Measurements from ENCODE around the gene ZMYND12.

Gene ZMYND12

GRCh38 chr1:42385283-42385682 is 70.5 kb downstream of the ZMYND12 start:
- Histone ChIP-seq H3K4me1 (peaks cover 0 to 9% (median 6%) of the 10 kb centered on the region in 10 experiments; a peak in 18 of 20 replicates), H3K27ac (0 out of 22 replicates have a peak overlapping the region, but pooled peaks of 1 of the 11 experiments have one; percentile 22), H3K9me3 (replicated peaks in 1 of 11) (no peaks in the 10 kb centered on the region), H3K36me3 (no peaks in the 10 kb centered on the region), H4K20me1 (no peaks in the 10 kb centered on the region), H3K27me3 (peaks cover 14 to 21% (median 17%) of the 10 kb centered on the region in 11 experiments), H3K9ac (no peak overlapping the region), H3K4me2 (no peak overlapping the region), H3K4me3 (no peak overlapping the region)
- TF ChIP-seq Cebpa-rat (IDR thresholded peaks at IDR 0.05): no peak

DNA sequence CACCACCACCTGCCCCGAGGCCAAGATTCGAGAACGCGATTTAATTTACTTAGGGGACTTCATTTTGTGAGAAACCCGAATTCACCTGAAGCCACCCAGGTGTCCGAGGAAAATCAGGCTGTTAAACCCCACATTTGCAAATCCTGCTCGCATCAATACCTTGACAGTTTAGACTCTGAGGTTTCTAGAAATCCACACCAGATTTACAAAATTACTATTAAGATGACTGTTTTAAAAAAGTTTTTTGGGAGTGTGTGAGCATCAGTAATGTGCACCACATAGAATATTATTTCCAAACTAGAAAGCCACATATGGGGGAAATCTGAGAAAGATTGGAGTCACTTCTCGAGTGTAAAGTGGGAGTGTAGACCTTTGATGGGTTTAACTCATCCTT is 74.5 kb downstream of the ZMYND12 start:
- no peak overlapping the region for H3K27ac ChIP-seq
- H4K20me1 ChIP-seq: no peaks in the 10 kb centered on the region
- peaks cover 14 to 25% (median 21%) of the 10 kb centered on the region in 11 experiments for H3K27me3 ChIP-seq
- H3K4me3 ChIP-seq: peak overlapping the region; percentile 69 to 79 (median 74)
- H3K4me1 ChIP-seq: peaks cover 0 to 15% (median 10%) of the 10 kb centered on the region in 10 experiments; a peak in 18 of 20 replicates
- H3K36me3 ChIP-seq: no peaks in the 10 kb centered on the region
- H3K4me2 ChIP-seq: peak overlapping the region; percentile 90 to 99 (median 96)
- no peak for TF ChIP-seq Cebpa-rat (IDR thresholded peaks at IDR 0.05)
- H3K9ac ChIP-seq: peak overlapping the region in 8 of 11 experiments; percentile 52 to 74 (median 68); a peak in 14 of 22 replicates
- H3K9me3 ChIP-seq (replicated peaks in 1 of 11): no peaks in the 10 kb centered on the region

DNA sequence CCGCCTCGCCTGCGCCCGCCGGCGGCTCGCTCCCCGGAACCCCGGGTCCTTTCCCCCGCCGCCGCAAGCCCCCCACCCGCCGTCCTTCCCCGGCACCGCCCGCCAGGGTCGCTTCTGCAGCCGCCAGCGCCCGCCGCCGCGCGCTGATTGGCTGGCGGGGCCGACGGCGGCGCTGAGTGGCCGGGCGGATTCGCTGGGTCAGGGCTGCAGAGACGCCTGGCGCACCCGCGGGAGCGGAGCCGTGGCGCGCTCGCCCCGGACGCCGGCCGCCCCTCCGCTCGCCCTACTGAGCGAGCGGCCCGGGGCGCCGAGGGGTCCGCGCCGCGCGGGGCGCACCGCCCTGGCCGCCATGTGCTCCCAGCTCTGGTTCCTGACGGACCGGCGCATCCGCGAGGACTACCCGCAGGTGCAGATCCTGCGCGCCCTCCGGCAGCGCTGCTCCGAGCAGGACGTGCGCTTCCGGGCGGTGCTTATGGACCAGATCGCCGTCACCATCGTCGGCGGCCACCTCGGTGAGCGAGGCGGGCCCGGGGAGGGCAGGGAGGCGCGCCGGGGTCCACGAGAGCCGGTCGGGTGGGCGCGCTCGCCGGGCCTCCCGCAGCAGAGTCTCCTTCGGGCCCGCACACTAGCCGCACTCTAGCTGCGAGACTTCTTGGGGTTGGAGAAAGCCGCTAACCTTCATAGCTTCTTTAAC is 75.1 kb downstream of the ZMYND12 start, which contains the start of gene RIMKLA:
RIMKLA (plus strand) TSS at position 207 of the 694 bp plus-strand sequence; CDS start at position 350, 143 bp downstream.
- Histone ChIP-seq H4K20me1 (no peaks in the 10 kb centered on the region), H3K27me3 (peaks cover 14 to 25% (median 21%) of the 10 kb centered on the region in 11 experiments), H3K4me2 (peak within 1 kb of the TSS; percentile 90 to 99 (median 96)), H3K4me3 (peak within 1 kb of the TSS; percentile 69 to 79 (median 74)), H3K36me3 (no peaks in the 10 kb centered on the region), H3K4me1 (peaks cover 0 to 15% (median 10%) of the 10 kb centered on the region in 10 experiments; a peak in 18 of 20 replicates), H3K9ac (peak within 1 kb of the TSS; percentile 29 to 74 (median 65); a peak in 21 of 22 replicates), H3K9me3 (replicated peaks in 1 of 11) (no peaks in the 10 kb centered on the region), H3K27ac (no peak within 1 kb of the TSS)
- TF ChIP-seq Cebpa-rat (IDR thresholded peaks at IDR 0.05): no peak

All from BLaER1 treated with 17β-estradiol and CSF1 and Interleukin-3, amounts not matched to agents 10 nM and 100 nM (cell line).